Kidney (tissue), 14 donors: Measurements from ENCODE around the gene NEURL4. TPM values are rescaled to one million over a fixed set of nuclear protein-coding genes. Genes with fewer than 3 reads are reported as not detected.

Experiments used
- DNase-seq, 5 donors: peaks; one replicate each; pipeline ENCODE4 v3.0.0-alpha.2; 2013 to 2020
- FAIRE-seq: peaks from 2 replicates; lab custom pipeline; 2012; peaks lifted over from hg19 to GRCh38; lab: Jason Lieb, UNC
- H3K27ac ChIP-seq, 2 donors: one replicate each; pipeline ENCODE4 v1.7.0; 2013; ENCODE audit warnings: low read depth in 2 of 2, low read length in 2 of 2, inconsistent platforms in 1 of 2
- H3K27me3 ChIP-seq: one replicate; pipeline ENCODE4 v1.7.1; 2013; ENCODE audit warnings: low read length, inconsistent platforms; ENCODE audit not compliant: control insufficient read depth, insufficient read depth
- H3K36me3 ChIP-seq, 3 donors: one replicate each; pipeline versions ENCODE4 v1.7.0 to v1.7.1; 2013; ENCODE audit warnings: low read length in 3 of 3, control low read depth in 1 of 3, inconsistent platforms in 1 of 3; ENCODE audit not compliant: insufficient read depth in 3 of 3, control insufficient read depth in 2 of 3
- H3K4me1 ChIP-seq, 3 donors: one replicate each; pipeline versions ENCODE4 v1.7.0 to v1.7.1; 2013; ENCODE audit warnings: low read length in 3 of 3, inconsistent platforms in 1 of 3, low read depth in 1 of 3; ENCODE audit not compliant: control insufficient read depth in 2 of 3, insufficient read depth in 2 of 3
- H3K4me3 ChIP-seq, 3 donors: one replicate each; pipeline versions ENCODE4 v1.7.0 to v1.8.1; 2013; ENCODE audit warnings: low read length in 3 of 3, control low read depth in 1 of 3, inconsistent platforms in 1 of 3
- H3K9ac ChIP-seq, 3 donors: one replicate each; pipeline versions ENCODE4 v1.7.0 to v1.7.1; 2013; ENCODE audit warnings: low read length in 3 of 3, control low read depth in 1 of 3, inconsistent platforms in 1 of 3
- H3K9me3 ChIP-seq, 3 donors: one replicate each; pipeline versions ENCODE4 v1.7.0 to v1.7.1; 2013; ENCODE audit warnings: low read length in 3 of 3, control low read depth in 1 of 3, inconsistent platforms in 1 of 3; ENCODE audit not compliant: control insufficient read depth in 2 of 3, insufficient read depth in 1 of 3
- intact Hi-C: fragments of 100-400 bp; cut with DNase I; formaldehyde crosslinking; loops from one replicate; pipeline ENCODE4 v1.11.1; 2022
- polyA plus RNA-seq: library from polyadenylated mRNA; stranded (reverse); fragments of 350-450 nt; fragmentation: Illumina TruSeq; extraction: RNeasy Lipid Tissue Mini Kit (QIAGEN cat#74804); gene quantifications from one replicate; pipeline ENCODE4 v1.2.3, GENCODE V29; 2014; ENCODE audit warnings: low read depth, low replicate concordance; ENCODE audit not compliant: insufficient read depth
- total RNA-seq: library from RNA; stranded (reverse); fragmentation: NEBNext Ultra II Directional; extraction: Animal tissue kit (Norgen Biotek cat#: 25700); gene quantifications from one replicate; pipeline ENCODE4 v1.2.1, GENCODE V29; 2021
- TF ChIP-seq, protein P1 (sequence below): IDR thresholded peaks from 3 replicates; pipeline ENCODE4 v1.5.1; 2012; ENCODE audit warnings: mild to moderate bottlenecking, moderate library complexity, borderline replicate concordance; ENCODE audit not compliant: insufficient read depth; ENCODE audit errors: extremely low read depth
- donor health status: control.
- donor health status: control.
- donor health status: control.
- donor health status: control.
- donor health status: control.
- donor health status: DM: yes; HTN: yes; CAD: no.
- donor health status: Normal renal cell carcinoma (clear cell type).

NEURL4 gene
- total and polyA plus RNA-seq, 2 donors from 2014 or later, result 21.2 to 44.7 TPM

DNA sequence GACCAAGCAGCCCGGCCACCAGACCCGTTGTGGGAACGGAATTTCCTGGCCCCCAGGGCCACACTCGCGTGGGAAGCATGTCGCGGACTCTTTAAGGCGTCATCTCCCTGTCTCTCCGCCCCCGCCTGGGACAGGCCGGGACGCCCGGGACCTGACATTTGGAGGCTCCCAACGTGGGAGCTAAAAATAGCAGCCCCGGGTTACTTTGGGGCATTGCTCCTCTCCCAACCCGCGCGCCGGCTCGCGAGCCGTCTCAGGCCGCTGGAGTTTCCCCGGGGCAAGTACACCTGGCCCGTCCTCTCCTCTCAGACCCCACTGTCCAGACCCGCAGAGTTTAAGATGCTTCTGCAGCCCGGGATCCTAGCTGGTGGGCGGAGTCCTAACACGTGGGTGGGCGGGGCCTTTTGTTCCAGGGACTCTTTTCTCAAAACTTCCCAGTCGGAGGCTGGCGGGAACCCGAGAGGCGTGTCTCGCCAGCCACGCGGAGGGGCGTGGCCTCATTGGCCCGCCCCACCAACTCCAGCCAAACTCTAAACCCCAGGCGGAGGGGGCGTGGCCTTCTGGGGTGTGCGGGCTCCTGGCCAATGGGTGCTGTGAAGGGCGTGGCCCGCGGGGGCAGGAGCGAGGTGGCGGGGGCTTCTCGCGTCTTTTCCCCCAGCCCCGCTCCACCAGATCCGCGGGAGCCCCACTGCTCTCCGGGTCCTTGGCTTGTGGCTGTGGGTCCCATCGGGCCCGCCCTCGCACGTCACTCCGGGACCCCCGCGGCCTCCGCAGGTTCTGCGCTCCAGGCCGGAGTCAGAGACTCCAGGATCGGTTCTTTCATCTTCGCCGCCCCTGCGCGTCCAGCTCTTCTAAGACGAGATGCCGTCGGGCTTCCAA lies 47.8 kb downstream of the NEURL4 start, which contains the start of gene SLC2A4:
Gene SLC2A4 (plus strand): TSS at position 645 of the 879 bp plus-strand sequence. CDS start 217 bp downstream, at position 862.
- TF ChIP-seq, protein P1, sequence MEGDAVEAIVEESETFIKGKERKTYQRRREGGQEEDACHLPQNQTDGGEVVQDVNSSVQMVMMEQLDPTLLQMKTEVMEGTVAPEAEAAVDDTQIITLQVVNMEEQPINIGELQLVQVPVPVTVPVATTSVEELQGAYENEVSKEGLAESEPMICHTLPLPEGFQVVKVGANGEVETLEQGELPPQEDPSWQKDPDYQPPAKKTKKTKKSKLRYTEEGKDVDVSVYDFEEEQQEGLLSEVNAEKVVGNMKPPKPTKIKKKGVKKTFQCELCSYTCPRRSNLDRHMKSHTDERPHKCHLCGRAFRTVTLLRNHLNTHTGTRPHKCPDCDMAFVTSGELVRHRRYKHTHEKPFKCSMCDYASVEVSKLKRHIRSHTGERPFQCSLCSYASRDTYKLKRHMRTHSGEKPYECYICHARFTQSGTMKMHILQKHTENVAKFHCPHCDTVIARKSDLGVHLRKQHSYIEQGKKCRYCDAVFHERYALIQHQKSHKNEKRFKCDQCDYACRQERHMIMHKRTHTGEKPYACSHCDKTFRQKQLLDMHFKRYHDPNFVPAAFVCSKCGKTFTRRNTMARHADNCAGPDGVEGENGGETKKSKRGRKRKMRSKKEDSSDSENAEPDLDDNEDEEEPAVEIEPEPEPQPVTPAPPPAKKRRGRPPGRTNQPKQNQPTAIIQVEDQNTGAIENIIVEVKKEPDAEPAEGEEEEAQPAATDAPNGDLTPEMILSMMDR, result no peak
- Histone ChIP-seq H3K9ac (peak within 1 kb of the TSS in 2 of 3 donors; percentile 52 to 84), H3K27me3 (no peaks in the 10 kb centered on the region), H3K4me3 (peak within 1 kb of the TSS; percentile 30 to 46 (median 35)), H3K4me1 (peaks cover 0 to 14% (median 0%) of the 10 kb centered on the region in 3 donors), H3K9me3 (no peaks in the 10 kb centered on the region), H3K36me3 (no peaks in the 10 kb centered on the region), H3K27ac (peak within 1 kb of the TSS; percentile 90 to 94)
- DNase-seq, result peak; percentile 97 to 99 (median 98)
- peak; percentile 46 for FAIRE-seq
- intact Hi-C loops, result no loop called here

DNA sequence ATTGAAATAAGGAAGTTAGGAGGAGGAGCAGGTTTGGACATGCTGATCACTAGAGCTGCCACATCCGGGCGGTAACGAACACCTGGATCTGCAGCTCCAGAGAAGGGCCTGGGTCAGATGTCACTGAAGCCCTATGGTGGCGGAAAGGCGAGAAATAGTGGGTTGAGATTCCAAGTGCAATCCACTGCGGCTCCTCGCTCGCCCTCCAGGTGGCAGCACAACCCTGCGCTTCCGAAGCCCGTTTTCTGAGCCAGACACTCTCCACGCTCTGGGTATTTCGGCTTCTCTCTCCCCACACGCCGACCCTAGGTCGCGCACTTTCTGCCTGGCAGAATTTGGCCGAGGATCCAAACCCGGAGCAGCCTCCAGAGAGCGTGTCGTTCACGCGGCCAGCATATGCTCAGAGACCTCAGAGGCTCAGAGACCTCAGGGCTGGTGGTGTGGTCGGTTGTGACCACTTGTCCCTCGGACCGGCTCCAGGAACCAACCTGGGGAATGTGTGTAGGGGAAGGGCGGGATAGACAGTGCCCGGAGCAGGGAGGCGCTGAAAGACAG lies 48.5 kb downstream of the NEURL4 start:
- Histone ChIP-seq H3K36me3 (no peaks in the 10 kb centered on the region), H3K27ac (peak overlapping the region; percentile 90 to 94), H3K9me3 (no peaks in the 10 kb centered on the region), H3K9ac (peak overlapping the region in 2 of 3 donors; percentile 52 to 84), H3K27me3 (no peaks in the 10 kb centered on the region), H3K4me3 (peak overlapping the region; percentile 17 to 46 (median 35)), H3K4me1 (peaks cover 0 to 14% (median 0%) of the 10 kb centered on the region in 3 donors)
- intact Hi-C loops, result no loop called here
- peak; percentile 91 to 94 (median 91) for DNase-seq
- FAIRE-seq, result no peak
- TF ChIP-seq, protein P1, result peak; percentile 92

DNA sequence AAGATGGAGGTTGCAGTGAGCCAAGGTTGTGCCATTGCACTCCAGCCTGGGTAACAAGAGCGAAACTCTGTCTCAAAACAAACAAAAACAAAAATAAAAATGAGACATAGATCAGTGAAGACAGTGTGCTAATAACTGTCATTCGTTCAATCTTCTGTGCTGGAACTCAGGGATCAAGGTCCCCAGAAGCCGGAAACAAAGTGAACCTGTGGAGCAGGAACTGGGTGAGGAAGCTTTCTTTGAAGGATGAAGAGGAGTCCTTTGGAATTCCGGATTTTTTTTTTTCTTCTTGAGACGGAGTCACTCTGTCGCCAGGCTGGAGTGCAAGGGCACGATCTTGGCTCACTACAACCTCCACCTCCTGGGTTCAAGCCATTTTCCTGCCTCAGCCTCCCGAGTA lies 49.7 kb downstream of the NEURL4 start:
- no peaks in the 10 kb centered on the region for H3K9me3 ChIP-seq
- no peak for DNase-seq
- no peaks in the 10 kb centered on the region for H3K36me3 ChIP-seq
- TF ChIP-seq, protein P1, result no peak
- H3K4me3 ChIP-seq, result no peak overlapping the region
- FAIRE-seq, result no peak
- H3K9ac ChIP-seq, result no peak overlapping the region
- no peak overlapping the region for H3K27ac ChIP-seq
- H3K27me3 ChIP-seq, result no peaks in the 10 kb centered on the region
- intact Hi-C loops, result no loop called here
- peaks cover 0 to 14% (median 0%) of the 10 kb centered on the region in 3 donors for H3K4me1 ChIP-seq
